Activated CD8-positive, alpha-beta memory T cell treated with anti-CD3 and anti-CD28 coated beads for 48 hours (primary cell): ENCODE results near the gene DUXA.

Source experiments
- DNase-seq, 3 experiments: peaks; one replicate each; pipeline ENCODE4 v3.0.0-alpha.2; 2020; ENCODE audit warnings: low read depth in 2 of 3, low spot score in 2 of 3

Gene DUXA

DNA sequence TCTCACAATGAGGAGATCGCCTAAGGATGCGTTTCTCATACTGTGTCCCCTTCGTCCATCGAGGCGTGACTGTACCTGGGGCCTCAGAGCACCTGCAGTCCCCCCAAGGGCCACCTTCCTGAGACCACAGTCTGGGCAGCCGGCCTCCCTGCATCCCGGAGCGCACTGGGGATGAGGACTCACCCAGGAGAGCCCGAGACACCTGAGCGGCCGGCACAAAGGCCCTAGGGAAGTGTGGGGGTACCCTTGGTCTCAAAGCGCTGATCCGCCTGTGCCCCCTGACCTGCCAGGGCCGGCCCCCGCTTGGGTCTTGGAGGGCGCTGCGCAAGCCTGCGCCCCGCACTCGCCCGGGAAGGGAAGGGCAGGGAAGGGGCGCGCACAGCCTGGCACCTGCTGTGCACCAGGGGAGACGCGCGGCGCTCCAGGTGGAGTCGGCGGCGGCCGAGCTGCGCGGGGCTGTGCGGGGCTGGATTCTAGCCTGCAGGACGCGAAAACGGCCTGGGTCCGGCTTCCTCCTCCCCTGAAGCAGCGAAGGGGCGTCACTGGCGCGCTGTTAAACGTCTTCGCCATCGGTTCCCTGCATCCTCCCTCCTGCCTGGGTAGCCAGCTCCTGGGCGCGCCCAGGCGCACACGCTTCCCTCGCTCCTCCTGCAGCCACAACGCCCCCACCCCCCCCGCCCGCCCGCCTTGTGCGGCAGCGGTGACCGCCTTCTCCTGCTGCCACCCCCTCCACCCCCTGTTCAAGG is 61.1 kb downstream of the DUXA start:
- DNase-seq: no peak
